GM06990 (cell line): Measurements from ENCODE around the gene NEAT1.

Experiments
- DNase-seq: peaks from one replicate; pipeline ENCODE4 v3.0.0-alpha.2; 2011; ENCODE audit not compliant: insufficient read length; ENCODE audit errors: extremely low read depth
- H3K27me3 ChIP-seq: replicated peaks from 2 replicates; pipeline ENCODE4 v1.6.0; 2011; ENCODE audit warnings: low read length; ENCODE audit not compliant: control insufficient read depth, insufficient read depth
- H3K36me3 ChIP-seq: 2 replicates; pipeline ENCODE4 v1.5.1; 2011; ENCODE audit warnings: low read length; ENCODE audit not compliant: control insufficient read depth, insufficient read depth
- H3K4me3 ChIP-seq: replicated peaks from 2 replicates; pipeline ENCODE4 v1.5.1; 2011; ENCODE audit warnings: low read depth, mild to moderate bottlenecking, control low read depth, low read length
- CTCF ChIP-seq: IDR thresholded peaks from 2 replicates; pipeline ENCODE4 v1.5.1; 2011; ENCODE audit warnings: low read length, control low read depth, mild to moderate bottlenecking, inconsistent platforms; ENCODE audit not compliant: insufficient read depth, poor library complexity, severe bottlenecking

NEAT1 gene

GRCh38 chr11:65432100-65432650 is 9.6 kb downstream of the NEAT1 start:
- TF ChIP-seq CTCF, result no peak
- Histone ChIP-seq H3K4me3 (no peak overlapping the region), H3K27me3 (no peaks in the 10 kb centered on the region), H3K36me3 (peaks cover 6% of the 10 kb centered on the region)
- DNase-seq, result no peak

GRCh38 chr11:65432686-65433582 is 10.3 kb downstream of the NEAT1 start:
- no peak for DNase-seq
- H3K4me3 ChIP-seq, result no peak overlapping the region
- no peak for TF ChIP-seq CTCF
- peaks cover 11% of the 10 kb centered on the region for H3K36me3 ChIP-seq
- H3K27me3 ChIP-seq, result no peaks in the 10 kb centered on the region

DNA sequence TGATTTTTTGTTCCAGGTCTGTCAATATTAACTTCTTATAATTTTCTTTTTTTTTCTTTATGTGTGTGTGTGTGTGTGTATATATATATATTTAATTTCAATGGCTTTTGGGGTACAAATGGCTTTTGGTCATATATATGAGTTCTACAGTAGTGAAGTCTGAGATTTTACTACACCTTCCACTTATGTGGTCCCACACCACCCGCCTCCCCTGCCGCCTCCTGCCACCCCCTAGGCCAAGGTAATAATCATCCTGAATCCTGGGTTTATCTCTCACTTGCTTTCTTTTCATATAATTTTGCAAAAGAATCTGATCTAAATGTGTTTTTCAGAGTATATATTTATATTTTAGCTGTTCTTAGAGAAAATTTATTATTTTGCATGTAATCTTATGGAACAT is 11.1 kb downstream of the NEAT1 start:
- Histone ChIP-seq H3K36me3 (peaks cover 11% of the 10 kb centered on the region), H3K4me3 (no peak overlapping the region)

GRCh38 chr11:65434057-65434666 is 11.6 kb downstream of the NEAT1 start:
- Histone ChIP-seq H3K4me3 (no peak overlapping the region), H3K36me3 (peaks cover 11% of the 10 kb centered on the region), H3K27me3 (no peaks in the 10 kb centered on the region)
- DNase-seq, result no peak
- no peak for TF ChIP-seq CTCF

More for the DNA sequence above, 11.1 kb downstream of the NEAT1 start:
- TF ChIP-seq CTCF, result no peak
- no peak for DNase-seq
- no peaks in the 10 kb centered on the region for H3K27me3 ChIP-seq

DNA sequence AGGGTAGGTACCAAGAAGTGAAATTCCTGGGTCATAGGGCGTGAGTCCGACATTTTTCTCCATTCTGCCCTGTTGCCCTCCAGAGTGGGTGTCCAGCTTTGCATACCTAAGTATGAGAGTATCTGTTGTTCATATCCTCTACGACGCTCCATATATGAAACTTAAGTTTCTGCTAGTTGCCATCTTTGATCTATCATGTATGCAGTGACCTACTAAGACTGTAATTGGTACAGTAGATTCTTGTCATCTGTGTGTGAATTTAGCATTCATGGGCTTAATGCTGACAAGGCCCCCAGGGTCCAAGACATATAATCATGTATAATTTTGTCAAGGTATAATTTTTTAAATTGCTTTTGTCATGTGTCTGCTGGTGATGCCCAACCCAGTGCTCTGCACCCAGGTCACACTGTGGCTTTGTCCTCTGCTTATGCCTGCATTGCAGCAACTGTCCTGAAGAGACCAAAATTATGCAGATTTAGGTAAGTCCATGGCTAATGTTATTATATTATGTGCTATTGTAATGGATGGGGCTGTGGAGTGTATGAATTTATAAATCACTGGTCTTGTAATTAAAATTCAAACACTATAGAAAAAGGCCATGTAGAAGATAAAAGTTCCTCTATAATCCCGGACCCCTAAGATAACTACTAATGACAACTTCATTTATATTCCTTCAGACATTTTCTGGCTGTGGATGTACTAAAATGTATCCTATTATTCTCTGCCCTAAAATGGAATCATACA is 12.2 kb downstream of the NEAT1 start:
- no peak for TF ChIP-seq CTCF

More for the DNA sequence above, 12.2 kb downstream of the NEAT1 start:
- DNase-seq, result no peak
- H3K4me3 ChIP-seq, result no peak overlapping the region
- H3K27me3 ChIP-seq, result no peaks in the 10 kb centered on the region
- H3K36me3 ChIP-seq, result peaks cover 11% of the 10 kb centered on the region
